CD4-positive, alpha-beta T cell treated with Interleukin-17A for 4 hours (primary cell): ENCODE results near the gene VIT.

Experiments
- DNase-seq: peaks from one replicate; pipeline ENCODE4 v3.0.0-alpha.2; 2020; ENCODE audit warnings: mixed read lengths

VIT gene

DNA sequence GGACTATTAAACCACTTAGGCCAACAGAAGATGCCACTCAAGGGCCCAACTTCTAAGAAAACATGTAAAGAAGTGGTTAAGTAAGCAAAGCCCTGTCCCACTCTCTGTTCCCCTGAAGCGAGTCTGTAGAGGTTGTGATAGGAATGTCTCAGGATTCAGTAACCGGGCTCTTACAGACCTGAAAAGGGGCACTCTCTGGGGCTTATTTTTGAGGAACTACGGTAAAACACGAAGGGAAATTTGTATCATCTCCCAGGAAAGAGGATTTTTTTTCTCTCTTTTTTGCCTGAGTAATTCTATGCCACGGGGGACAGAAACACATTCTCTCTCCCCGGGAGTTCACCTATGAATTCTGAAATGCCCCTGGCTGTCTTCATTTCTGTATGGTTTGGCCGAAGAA, 77.4 kb downstream of the VIT start:
- no peak for DNase-seq

GRCh38 chr2:36775261-36775660, 78.8 kb downstream of the VIT start:
- no peak for DNase-seq

DNA sequence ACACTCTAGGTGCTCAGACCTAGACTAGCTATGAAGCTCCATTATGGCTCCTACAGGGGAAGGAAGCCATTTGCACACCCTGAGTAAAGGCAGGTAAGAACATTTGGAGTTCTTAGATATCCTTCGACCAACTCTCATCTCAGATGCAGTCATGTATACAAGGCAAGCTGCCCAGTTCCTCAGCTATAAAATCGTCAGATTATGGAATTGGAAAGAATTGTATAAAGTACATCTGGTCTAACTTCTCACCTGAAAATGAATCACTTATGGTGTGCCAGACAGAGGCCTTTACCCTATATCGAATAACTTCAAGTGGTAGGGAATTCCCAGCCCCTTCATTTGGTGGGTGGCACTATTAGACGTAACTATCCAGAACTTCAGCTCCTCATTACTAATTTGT, 79.3 kb downstream of the VIT start:
- DNase-seq, result no peak

DNA sequence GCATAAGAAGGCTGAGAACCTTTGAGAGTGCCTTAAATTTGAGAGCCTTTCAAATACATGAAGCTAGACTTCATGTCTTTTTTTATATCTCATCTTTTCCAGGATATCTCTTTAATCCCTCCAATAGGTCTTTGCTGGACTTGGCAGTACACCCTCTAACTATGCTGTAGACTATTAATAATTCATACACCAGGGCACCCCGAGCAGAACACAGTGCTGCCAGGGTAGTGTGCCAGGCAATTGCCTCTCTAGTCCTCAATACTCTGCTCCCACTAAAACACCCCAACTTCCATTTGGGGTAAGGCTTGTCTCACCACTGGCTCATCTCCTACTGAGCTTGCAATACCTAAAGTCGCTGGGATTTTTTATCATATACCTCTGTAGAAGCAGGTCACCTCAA, 80.8 kb downstream of the VIT start:
- no peak for DNase-seq

GRCh38 chr2:36777788-36778187, 81.3 kb downstream of the VIT start:
- no peak for DNase-seq

- DNase-seq, result no peak
Measured at GRCh38 chr2:36779462-36779861, 83.0 kb downstream of the VIT start.

GRCh38 chr2:36780231-36780839, 83.8 kb downstream of the VIT start:
- no peak for DNase-seq

- DNase-seq, result no peak
Measured at GRCh38 chr2:36781907-36782720, 85.6 kb downstream of the VIT start.

- no peak for DNase-seq
Measured at GRCh38 chr2:36783246-36783645, 86.7 kb downstream of the VIT start.

DNA sequence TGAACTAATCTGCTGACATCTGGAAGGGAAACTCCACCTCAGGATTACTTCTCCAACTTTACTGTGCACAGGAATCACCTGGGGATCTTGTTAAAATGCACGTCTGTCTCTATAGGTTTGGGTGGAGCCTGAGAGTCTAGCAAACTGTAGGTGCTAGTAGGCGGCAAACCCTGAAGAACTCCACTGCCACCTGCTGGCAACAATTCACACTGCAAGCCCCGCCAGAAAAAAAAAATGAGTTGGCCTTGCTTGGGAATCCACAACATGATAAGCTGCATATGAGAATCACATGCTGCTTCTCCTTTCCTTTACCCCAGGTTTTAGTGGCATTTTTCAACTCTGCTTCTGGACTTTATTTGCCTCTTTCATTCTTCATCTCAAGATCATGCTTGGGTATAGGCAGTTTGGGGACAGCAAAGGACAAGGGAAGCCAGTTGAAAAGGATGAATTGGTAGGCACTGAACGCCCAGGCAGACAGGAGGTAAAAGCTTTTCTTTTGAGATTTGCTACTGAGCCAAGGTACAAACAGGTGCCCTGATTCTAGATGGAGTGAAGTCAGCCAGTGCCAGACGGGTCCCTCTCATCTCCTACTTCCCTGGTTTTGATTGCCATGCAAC, 88.8 kb downstream of the VIT start:
- peak; percentile 67 for DNase-seq

DNA sequence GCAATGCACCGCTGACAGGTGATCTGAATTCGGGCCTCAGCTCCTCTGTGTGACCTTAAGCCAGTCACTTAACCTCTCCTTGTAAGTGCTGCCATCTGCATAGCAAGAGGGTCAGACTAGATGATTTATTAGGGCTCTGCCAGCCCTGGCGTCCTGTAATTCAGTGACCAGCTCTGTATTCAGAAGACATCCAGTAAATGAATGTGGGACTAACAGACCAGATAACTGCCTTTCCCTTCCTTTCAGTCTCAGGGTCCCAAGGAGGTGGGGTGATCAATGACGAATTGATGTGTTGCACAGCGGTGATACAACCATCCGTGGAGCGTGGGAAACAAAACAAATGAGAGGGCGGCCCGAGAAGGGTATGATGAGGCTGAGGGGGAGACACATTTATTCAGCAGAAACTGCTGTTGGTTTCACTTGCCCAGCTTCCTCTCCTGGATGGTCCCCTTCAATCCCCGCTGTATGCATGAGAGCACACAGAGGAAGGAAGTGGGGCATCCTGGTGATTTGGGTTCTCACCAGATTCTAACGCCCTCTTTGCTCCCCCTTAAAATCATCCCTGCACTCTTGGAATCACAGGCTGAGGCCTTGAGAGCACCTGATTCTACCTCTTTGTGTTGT, 92.8 kb downstream of the VIT start:
- no peak for DNase-seq

- no peak for DNase-seq
Measured at GRCh38 chr2:36792951-36793350, 96.4 kb downstream of the VIT start.

- no peak for DNase-seq
Measured at GRCh38 chr2:36797324-36798070, 101.0 kb downstream of the VIT start.

- no peak for DNase-seq
Measured at GRCh38 chr2:36798724-36799123, 102.2 kb downstream of the VIT start.

DNA sequence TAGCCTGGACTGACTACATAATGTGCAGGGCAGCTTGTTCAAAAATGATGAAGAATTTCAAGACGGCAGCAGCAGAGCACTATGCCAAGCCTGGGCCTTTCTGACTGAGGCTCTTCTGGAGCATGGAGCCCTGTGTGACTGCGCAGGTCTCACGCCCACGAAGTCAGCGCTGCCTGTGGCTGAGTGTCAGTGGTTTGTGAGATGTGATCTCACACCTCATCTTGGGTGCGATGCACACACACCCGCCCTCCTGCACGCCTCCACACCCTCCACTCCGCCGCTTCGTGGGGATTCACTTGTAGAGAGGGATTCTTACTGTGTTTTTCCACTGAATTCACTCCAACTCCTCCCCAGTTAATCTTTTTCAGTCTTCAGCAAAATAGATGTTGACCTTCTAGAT, 103.9 kb downstream of the VIT start:
- peak; percentile 7 for DNase-seq

- DNase-seq, result no peak
Measured at GRCh38 chr2:36801088-36801487, 104.6 kb downstream of the VIT start.

DNA sequence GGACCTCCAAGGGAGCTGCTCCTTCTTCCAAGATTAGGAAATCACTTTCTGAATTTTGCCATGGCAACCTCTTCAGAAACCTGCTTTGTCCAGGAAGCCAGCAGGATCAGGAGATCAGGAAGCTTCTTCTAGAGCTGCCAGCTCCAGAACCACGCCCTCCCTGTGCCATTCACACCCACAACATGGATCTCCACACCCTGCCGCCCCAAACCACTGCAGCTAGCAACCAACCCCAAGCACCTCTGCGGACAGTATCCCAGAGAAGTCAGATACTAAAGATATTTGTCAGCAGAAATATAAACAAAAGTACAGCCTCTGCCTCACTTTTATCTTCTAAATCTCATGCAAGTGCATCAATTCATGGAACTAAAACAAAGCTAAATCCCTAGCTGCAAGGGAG, 106.4 kb downstream of the VIT start:
- DNase-seq, result no peak

GRCh38 chr2:36805635-36806224, 109.2 kb downstream of the VIT start:
- DNase-seq, result no peak

- no peak for DNase-seq
Measured at GRCh38 chr2:36807223-36807886, 110.8 kb downstream of the VIT start.

DNA sequence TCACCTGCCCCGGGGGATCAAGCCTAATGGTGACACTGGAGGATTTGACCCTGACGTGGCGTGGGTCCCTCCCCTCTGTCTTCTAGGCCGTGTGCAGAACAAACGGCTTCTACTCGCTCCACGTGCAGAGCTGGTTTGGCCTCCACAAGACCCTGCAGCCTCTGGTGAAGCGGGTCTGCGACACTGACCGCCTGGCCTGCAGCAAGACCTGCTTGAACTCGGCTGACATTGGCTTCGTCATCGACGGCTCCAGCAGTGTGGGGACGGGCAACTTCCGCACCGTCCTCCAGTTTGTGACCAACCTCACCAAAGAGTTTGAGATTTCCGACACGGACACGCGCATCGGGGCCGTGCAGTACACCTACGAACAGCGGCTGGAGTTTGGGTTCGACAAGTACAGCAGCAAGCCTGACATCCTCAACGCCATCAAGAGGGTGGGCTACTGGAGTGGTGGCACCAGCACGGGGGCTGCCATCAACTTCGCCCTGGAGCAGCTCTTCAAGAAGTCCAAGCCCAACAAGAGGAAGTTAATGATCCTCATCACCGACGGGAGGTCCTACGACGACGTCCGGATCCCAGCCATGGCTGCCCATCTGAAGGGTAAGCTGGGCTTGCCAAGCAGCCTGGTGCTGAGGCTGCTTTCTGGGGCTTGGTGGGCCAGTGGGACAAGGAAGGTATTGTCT, 112.0 kb downstream of the VIT start:
- no peak for DNase-seq

DNA sequence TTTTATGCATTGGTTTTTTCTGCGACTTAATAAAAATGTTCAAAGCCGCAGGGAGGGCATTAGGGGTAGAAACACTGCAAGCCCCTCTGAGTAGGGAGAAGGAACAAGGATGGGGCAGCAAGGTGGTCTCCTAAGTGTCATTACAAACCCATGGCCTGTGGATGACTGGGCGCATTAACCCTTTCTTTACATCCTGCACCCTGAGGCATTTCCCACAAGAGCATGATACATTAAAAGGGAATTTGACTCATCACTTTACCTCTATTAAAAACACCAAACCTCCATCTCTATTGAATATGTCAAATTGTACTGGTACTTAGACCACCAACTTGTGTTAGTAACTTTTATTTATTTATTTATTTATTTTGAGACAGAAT, 112.5 kb downstream of the VIT start:
- DNase-seq, result no peak

DNA sequence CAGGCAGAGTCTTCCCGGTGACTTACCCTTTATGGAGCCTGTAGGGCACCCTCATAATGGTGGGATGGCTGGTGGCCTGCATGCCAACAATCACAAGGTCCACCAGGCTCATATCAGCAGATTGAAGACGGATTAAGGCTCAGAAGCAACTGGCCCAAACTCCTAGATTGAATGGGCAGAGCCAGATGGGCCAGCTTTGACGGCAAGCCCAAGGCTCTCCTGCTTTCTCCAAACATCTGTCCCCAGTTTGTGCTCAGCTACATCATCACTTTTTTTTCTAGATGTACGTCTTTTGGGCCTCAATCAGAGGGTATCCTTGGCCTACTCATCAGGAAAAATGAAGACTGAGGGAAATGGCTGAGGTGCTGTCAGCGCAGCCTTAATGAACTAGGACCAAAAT, 114.6 kb downstream of the VIT start:
- DNase-seq, result no peak
